Eye (tissue), 1 donor: ENCODE results near the gene ERC2.

ENCODE experiments used
- DNase-seq: peaks from one replicate; pipeline ENCODE4 v3.0.0-alpha.2; 2015

The ERC2 gene

GRCh38 chr3:55774856-55775255 lies 693.4 kb downstream of the ERC2 start:
- no peak for DNase-seq

- DNase-seq, result no peak
Measured at GRCh38 chr3:55771503-55771902, 696.8 kb downstream of the ERC2 start.

GRCh38 chr3:55770077-55770476 lies 698.2 kb downstream of the ERC2 start:
- DNase-seq, result no peak

GRCh38 chr3:55766753-55767152 lies 701.5 kb downstream of the ERC2 start:
- no peak for DNase-seq

GRCh38 chr3:55765906-55766701 lies 702.2 kb downstream of the ERC2 start:
- no peak for DNase-seq

DNA sequence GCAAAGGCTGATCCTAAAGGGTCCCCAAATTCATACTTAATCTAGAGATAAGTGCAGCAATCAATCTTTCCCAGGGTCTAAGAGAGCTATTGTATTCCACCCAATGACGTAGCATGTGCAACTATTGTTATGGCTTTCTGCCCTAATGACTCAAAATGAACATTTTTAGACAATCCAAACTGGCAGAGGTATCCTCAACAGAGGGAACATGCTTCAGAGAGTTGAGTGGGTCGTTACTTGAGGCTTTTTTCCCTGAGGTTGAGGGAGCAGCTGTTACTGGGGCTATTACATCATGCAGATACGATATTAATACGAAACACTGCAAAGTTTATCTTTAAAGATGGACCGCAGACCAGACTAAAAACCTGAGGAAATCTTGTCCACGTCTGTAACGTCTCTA lies 702.9 kb downstream of the ERC2 start:
- no peak for DNase-seq

GRCh38 chr3:55756976-55757375 lies 711.3 kb downstream of the ERC2 start:
- DNase-seq, result no peak

DNA sequence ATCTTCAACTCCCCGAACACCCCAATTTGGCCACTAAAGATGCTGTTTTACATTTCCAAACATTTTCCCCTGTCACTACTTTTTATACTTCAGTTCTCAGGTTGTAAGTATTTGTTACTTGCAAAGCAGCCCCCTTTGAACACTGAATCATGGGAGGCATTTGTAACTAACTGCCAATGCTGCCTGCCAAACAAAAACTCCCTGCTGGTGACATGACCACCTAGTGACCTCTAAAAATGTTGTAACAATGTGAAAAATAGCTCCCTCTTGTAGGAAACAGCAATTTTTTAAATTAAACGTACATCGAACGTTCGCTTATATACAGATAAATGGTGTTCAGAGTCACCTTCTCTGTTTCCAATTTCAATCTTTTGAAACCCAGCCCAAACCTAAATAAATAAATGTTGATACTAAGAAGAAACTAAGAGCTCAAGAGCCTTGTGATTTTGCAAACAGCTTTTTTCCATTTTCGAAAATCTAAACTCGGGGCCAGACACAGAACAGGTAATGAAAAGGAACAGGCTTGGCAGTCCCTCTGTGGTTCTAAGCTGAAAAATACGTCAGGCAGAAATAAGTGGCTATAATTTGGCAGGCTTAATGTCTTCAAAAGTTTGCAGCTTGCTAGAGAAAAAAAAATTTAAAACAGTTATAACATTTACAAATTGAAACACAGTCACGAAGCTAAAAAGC lies 712.6 kb downstream of the ERC2 start:
- peak; percentile 49 for DNase-seq

DNA sequence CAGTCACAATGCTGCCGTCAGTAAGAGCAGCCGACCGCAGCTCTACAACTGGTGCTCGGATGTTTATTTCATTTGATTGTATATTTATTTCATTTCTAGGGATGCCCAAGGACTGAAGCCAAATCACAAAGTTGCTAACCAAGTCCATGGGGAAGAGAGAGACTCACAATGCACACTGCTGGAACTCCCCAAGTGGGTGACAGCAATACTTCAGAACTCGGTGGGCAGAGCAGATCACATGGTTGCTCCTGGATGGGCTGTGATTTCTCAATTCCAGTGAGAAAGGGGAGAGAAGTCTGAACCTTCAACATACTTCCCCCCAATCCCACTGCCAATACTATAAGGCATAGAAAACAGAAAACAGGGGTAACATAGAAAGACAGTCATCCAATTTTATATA lies 715.4 kb downstream of the ERC2 start:
- no peak for DNase-seq

- DNase-seq, result no peak
Measured at GRCh38 chr3:55751730-55752129, 716.5 kb downstream of the ERC2 start.

DNA sequence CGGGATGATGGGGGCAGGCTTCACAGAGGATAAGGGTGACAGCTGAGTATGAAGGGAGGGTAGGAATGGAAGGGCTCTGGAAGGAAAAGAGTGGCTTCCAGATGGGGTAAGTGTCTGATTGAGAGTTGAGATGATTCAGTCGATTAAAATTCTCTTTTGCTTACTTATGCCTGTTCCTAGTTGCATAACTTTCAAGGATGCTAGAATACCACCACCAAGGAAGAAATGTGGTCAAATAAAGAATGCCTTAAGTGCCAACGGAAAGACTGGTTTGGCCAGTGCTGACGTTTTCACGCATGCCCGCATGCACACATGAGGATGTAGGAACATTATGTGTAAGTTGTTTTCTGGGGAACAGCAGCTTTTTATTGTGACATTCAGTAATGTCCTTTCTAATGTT lies 717.7 kb downstream of the ERC2 start:
- DNase-seq, result no peak

DNA sequence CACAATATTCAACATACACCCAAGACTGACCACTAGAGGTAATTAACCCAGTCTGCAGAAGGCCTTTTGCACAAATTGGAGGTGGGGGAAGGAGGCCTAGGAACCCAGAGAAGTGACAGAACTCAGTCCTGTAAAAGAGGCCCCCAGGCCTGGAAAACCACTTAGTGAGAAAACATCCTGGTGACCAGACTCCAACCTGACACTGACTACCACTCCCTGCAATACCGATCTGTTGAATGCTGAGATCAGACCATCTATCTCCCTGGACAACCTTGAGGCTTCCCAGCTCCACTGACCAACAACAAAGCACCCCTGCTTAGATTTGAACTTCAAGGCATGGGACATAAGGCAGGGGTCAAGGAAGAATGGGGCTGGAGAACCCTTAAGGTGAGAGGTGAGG lies 719.2 kb downstream of the ERC2 start:
- no peak for DNase-seq

- peak; percentile 48 for DNase-seq
Measured at GRCh38 chr3:55746808-55747413, 721.4 kb downstream of the ERC2 start.

- no peak for DNase-seq
Measured at GRCh38 chr3:55742832-55743136, 725.5 kb downstream of the ERC2 start.

- no peak for DNase-seq
Measured at GRCh38 chr3:55742022-55742831, 726.0 kb downstream of the ERC2 start.

DNA sequence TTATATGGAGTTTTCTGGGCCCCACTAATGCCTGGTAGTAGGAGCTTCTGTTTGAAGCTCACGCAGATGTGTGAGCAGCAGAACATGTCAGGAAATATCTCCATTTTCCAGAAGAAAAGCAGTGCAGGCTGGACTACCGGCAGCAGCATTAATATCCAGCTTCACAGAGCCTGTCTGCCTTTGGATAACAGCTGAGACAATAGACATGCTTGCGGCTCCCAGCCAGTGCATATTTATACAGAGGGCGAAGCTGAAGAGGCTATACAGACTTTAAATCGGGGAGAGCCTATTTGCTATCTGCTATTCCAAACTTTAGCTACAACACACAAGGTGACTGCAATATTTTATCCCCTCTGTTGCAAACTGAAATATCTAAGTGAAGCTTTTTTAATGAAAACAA lies 731.1 kb downstream of the ERC2 start:
- no peak for DNase-seq

GRCh38 chr3:55735976-55736375 lies 732.3 kb downstream of the ERC2 start:
- no peak for DNase-seq

GRCh38 chr3:55731741-55732140 lies 736.5 kb downstream of the ERC2 start:
- DNase-seq, result no peak

- DNase-seq, result no peak
Measured at GRCh38 chr3:55729546-55729945, 738.7 kb downstream of the ERC2 start.

GRCh38 chr3:55728461-55729100 lies 739.7 kb downstream of the ERC2 start:
- DNase-seq, result no peak

GRCh38 chr3:55726501-55726775 lies 741.8 kb downstream of the ERC2 start:
- no peak for DNase-seq

DNA sequence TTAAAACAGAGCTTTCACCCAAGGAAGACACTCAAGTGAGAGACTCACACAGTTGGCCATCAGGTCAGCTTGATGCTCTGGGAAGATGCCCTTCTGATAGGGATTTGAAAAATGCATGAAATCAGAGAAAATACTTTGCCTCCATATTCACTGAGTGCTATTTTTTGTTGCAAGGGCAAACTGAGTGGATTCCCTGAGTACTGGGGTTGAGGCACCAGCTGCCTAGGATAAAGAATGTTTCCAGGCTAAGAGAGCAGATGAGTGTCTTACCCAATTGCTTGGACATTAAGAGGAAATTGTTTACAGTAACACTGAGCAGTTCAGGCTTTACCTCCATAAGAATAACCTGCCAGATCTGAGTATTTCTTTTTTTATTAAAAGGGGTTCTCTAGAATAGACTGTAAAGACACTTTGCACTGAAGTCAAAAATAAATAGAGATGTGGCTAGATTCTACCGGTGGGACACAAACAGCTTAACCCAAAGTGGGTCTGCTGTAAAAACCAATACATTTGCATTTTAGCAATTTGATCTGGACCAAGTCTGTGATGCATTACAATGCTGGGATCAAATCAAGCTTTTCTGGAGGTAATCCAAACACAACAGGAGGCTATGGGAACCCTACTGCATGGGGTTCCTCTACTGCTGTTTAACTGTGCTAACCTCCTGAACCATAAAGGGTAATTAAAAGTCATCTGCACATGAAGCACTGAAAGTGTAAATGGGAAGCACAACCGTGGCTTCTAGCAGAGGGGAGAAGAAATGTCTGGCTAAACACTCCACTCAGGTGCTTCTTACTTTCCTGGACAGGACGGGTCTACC lies 742.4 kb downstream of the ERC2 start:
- peak; percentile 23 for DNase-seq
